RPMI7951 (cell line): ENCODE measurements around the gene NPIPB4. TPM values are rescaled to one million over a fixed set of nuclear protein-coding genes. Genes with fewer than 3 reads are reported as not detected.
"Not testable (repeated sequence)": the region's sequence is repeated elsewhere in the genome, so short reads cannot be mapped to it uniquely, and the experiment has no call there.

ENCODE experiments used
- DNase-seq: peaks from one replicate; pipeline ENCODE4 v3.0.0-alpha.2; 2012; ENCODE audit warnings: low read depth
- total RNA-seq: library from RNA; depleted of rRNA; stranded (reverse); fragments of >200 nt; shearing (Covaris generic); gene quantifications from 2 replicates; pipeline ENCODE4 v1.2.3, GENCODE V29; 2014; rRNA removed

NPIPB4 gene
- 3.8 TPM in 2 replicates for total RNA-seq

DNA sequence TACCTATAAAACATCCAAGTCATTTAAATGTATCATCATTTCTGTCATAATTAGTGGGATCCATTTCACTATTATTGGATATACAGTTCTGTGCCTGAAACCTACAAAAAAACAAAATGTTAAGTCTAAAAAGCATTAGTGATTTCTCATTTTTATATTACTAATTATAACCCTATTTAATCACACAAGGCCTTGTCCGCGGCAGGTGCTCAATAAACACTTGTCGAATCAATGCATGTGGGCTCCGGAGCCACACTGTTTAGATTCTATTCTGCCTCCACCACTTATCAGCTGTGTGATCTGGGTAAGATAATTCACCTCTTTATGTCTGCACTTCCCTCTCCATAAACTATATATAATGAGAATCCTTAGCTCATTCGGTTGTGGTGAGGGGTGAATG, at the start of gene NPIPB4:
NPIPB4 (minus strand) TSS at position 101 of the 400 bp plus-strand sequence. CDS start 378 bp downstream, outside the sequence.
- DNase-seq = not testable (repeated sequence)

DNA sequence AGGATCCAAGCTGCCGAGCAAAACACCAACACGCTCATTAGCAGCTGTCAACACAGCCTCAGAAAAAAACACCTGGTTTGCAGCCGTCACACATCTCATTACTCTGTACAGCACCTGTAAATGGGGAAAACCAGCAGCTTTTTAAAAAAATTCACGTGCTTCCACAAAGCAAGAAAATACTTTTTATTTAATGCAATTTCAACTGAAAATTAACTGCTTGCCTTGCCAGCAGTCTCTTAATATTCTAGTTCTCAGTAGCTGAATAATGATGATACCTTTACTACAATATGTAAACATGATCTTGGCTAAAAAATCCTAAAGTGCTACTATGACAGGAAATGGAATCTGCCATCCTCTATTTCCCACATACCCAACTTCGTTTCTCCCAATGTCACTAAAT, 41.4 kb upstream of the NPIPB4 start:
- DNase-seq = not testable (repeated sequence)

DNA sequence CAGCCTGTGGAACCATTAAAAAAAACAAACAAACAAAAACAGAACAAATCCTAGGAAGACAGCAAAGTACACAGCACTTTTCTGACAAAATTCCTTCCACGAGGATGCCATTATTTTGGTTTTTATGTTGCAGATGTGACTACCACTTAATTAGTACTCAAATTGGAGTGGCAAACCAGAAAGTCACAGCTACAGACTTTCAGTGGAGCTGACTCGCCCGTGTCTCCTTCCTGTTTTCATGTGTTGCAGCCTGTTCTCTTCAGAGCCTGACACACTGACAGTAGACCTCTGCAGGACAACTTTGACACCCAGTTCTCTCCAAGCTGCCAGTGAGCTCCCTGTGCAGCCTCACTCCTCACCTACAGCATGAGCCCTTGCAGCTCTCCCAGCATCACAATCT, 24.4 kb upstream of the NPIPB4 start:
- DNase-seq = peak; percentile 0

DNA sequence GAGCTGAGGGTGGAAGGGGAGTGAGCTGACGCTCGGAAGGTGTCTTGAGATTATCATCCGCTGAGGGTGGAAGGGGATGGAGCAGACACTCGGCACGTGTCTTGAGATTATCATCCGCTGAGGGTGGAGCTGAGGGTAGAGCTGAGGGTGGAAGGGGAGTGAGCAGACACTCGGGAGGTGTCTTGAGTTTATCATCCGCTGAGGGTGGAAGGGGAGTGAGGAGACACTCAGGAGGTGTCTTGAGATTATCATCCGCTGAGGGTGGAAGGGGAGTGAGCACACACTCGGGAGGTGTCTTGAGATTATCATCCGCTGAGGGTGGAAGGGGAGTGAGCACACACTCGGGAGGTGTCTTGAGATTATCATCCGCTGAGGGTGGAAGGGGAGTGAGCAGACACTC, 20.4 kb downstream of the NPIPB4 start:
- not testable (repeated sequence) for DNase-seq

DNA sequence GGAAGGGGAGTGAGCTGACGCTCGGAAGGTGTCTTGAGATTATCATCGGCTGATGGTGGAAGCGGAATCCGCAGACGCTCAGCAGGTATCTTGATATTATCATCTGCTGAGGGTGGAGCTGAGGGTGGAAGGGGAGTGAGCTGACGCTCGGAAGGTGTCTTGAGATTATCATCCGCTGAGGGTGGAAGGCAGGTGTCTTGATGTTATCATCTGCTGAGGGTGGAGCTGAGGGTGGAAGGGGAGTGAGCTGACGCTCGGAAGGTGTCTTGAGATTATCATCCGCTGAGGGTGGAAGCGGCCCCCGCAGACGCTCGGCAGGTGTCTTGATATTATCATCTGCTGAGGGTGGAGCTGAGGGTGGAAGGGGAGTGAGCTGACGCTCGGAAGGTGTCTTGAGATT, 21.2 kb downstream of the NPIPB4 start:
- not testable (repeated sequence) for DNase-seq

DNA sequence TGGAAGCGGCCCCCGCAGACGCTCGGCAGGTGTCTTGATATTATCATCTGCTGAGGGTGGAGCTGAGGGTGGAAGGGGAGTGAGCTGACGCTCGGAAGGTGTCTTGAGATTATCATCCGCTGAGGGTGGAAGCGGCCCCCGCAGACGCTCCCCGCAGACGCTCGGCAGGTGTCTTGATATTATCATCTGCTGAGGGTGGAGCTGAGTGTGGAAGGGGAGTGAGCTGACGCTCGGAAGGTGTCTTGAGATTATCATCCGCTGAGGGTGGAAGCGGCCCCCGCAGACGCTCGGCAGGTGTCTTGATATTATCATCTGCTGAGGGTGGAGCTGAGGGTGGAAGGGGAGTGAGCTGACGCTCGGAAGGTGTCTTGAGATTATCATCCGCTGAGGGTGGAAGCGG, 21.8 kb downstream of the NPIPB4 start:
- not testable (repeated sequence) for DNase-seq

DNA sequence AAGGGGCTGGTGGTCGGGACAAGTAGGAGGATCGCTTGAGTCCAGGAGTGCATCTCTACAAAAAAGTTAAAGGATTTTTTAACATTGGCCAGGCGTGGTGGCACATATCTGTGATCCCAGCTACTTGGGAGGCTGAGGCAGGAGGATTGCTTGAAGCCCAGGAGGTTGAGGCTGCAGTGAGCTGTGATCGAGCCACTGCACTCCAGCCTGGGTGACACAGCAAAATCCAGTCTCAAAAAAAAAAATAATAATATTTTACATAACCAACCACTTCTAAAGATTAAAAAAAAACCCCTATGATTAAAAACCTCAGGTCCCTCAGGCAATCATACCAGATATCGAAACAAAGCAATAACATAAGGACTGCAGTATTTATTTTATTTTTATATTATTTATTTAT, 23.3 kb downstream of the NPIPB4 start:
- DNase-seq = not testable (repeated sequence)

DNA sequence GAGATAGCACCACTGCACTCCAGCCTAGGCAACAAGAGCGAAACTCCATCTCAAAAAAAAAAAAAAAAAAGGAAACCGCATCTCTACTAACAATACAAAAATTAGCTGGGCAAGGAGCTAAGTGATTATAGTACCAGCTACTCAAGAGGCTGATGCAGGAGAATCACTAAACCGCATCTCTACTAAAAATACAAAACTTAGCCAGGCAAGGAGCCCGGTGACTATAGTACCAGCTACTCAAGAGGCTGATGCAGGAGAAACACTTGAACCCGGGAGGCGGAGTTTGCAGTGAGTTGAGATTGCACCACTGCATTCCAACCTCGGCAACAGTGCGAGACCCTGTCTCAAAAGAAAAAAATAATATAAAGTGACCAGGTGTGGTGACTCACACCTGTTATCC, 27.6 kb downstream of the NPIPB4 start:
- DNase-seq = not testable (repeated sequence)

DNA sequence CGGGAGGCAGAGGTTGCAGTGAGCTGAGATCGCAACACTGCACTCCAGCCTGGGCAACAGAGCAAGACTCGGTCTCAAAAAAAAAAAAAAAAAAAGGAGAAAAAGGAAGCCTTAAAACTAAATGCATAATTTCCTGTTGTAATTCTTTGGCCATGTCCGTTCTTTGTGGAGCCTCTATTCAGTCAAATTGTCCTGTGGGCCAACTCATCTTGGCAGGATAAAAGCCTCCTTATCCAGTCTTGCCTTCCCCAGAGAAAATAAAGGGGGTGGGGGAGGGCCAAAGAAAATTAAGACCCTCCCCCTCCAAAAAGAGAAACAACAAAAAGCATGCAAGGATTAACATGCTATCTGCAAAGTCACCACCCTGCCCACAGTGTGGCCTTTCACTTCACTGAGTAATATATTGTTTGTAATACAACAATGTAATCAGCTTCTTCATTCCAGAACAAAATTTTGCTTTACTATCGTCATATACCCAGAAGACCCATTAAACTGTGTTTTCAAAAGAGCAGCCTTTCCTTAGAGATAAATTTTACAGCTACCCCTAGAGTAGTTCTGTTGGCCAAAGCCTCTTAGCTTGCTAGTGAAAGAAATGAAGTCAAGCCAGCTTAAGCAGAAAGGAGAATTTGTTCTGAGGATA, 31.4 kb downstream of the NPIPB4 start:
- not testable (repeated sequence) for DNase-seq

DNA sequence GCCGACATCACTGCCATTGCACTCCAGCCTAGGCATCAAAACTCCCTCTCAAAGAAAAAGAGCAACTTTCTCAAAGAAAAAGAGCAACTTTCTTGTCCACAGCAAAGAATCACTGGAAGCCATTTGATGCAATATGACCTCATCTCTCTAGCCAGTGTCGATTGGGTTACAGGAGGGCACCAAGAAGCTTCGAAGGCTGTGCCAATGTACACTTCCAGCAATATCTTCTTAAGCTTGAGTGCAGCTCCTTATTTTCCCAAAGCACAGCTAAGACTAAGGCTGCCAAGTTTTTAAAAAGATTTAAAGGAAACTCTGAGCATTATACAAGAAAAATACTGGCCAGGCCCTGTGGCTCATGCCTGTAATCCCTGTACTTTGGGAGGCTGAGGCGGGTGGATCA, 32.0 kb downstream of the NPIPB4 start:
- DNase-seq = not testable (repeated sequence)

DNA sequence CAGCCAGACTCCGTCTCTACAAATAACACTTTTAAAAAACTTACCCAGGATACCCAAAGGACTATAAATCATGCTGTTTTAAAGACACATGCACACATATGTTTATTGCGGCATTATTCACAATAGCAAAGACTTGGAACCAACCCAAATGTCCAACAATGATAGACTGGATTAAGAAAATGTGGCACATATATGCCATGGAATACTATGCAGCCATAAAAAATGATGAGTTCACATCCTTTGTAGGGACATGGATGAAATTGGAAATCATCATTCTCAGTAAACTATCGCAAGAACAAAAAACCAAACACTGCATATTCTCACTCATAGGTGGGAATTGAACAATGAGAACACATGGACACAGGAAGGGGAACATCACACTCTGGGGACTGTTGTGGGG, 34.3 kb downstream of the NPIPB4 start:
- not testable (repeated sequence) for DNase-seq

DNA sequence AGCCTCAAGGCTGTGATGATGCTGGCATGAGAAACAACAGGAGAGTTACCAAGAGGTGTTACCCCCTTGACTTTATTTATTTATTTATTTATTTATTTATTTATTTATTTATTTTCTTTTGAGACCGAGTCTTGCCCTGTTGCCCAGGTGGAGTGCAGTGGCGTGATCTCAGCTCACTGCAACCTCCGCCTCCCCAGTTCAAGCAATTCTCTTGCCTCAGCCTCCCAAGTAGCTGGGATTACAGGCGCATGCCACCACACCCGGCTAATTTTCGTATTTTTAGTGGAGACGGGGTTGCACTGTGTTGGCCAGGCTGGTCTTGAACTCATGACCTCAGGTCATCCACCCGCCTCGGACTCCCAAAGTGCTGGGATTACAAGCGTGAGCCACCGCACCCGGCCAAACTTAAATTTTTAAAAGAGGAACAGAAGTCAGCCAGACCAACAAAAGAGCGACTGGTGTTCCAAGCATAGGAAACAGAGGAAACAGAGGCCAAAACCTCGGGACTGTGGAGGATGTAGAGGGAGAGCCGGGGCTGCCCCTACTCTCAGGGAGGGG, 36.6 kb downstream of the NPIPB4 start:
- DNase-seq = not testable (repeated sequence)

DNA sequence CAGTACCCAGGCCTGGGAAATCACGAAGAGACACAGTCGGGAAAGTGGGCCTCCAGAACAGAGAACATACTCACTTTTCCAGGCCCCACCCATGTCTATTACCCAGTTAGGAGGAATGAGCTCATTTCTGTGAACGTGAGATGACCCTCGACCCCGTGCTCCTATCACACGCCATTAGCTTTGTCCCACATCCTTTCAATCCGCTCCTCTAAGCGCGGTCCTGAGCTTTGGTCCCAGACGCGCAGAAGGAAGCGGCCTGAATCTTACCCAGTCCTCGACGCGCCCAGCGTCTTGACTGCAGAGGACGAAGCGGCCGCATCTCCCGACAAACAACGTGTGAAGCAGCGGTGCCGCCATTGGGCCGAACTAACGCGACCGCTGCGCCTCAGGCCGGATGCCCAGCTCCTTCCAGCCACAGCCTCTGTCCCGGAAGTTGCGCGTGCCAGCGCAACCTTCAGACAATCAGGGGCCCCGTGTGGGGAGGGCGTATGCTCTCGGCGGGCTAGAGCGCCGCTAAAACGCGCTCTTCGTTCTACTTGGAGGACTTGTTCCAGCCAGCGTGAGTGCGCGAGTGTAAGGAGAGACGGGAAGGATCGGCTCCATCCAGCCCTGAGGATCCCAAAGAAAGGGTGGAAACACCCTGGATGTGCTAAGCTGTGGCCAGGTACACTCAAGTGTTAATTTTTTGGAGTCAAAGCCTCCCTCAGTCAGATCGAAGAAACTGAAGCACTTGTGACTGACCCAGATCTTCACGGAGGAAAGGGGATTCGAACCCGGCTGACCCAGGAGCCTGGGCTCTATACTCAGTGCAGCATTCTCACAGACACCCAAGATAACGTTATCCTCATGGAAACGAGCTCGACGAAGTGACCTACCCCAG, 37.3 kb downstream of the NPIPB4 start:
- peak; percentile 80 for DNase-seq

DNA sequence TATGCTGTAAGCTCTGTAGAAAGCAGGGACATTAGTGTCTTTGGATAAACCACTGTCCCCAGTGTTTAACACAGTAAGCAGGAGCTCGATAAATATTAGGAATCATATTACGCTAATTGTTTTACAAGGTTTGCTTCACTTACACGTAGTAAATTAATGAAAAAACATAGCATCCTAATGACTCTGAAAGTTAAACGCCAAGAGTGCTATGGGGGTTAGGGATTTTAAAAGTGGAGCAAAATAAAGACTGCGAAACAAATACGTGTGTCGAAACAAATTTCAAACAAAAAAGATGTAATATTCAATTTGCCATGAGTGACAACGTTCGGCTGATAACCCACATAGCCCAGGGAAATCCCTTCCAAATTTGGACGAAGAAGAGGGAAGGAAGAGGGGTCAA, 37.9 kb downstream of the NPIPB4 start:
- not testable (repeated sequence) for DNase-seq

DNA sequence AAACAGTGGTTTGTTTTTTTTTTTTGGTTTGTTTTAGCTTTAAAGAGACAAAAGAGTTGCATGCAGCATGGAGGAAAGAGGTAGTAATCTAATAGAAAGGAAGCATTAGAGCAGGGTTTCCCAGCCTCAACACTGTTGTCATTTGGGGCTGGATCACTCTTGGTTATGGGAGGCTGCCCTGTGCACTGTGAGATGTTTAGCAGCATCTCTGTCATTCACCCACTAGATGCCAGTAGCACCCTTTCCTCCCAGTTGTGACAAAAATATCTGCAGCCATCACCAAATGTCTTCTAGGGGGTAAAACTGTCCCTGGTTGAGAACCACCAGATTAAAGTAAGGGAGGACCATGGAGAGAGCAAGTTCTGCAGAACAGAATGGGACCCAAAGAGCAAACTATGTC, 40.5 kb downstream of the NPIPB4 start:
- not testable (repeated sequence) for DNase-seq

DNA sequence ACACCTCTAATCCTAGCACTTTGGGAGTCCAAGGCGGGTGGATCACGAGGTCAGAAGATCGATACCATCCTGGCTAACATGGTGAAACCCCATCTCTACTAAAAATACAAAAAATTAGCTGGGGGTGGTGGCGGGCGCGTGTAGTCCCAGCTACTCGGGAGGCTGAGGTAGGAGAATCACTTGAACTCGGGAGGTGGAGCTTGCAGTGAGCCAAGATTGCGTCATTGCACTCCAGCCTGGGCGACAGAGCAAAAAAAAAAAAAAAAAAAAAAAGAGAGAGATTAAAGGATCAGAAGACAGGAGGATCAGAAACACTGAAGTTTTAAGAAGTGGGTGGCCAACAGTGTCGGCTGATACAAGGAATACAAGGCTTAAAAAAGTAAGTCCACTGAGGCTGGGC, 41.9 kb downstream of the NPIPB4 start:
- DNase-seq = not testable (repeated sequence)

DNA sequence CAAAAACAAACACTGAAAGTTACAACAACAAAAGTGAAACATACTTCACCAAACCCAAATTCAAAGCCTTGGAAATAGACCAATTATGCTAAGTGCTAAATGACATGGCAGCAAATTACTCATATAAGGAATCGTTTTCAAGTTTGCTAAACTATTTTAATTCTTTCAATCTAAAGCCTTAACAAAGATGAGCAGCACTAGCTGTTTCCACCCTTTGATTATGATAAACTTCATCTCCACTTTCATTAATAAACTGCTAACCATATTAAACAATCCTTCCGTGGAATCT, 55.2 kb downstream of the NPIPB4 start:
- DNase-seq = not testable (repeated sequence)

DNA sequence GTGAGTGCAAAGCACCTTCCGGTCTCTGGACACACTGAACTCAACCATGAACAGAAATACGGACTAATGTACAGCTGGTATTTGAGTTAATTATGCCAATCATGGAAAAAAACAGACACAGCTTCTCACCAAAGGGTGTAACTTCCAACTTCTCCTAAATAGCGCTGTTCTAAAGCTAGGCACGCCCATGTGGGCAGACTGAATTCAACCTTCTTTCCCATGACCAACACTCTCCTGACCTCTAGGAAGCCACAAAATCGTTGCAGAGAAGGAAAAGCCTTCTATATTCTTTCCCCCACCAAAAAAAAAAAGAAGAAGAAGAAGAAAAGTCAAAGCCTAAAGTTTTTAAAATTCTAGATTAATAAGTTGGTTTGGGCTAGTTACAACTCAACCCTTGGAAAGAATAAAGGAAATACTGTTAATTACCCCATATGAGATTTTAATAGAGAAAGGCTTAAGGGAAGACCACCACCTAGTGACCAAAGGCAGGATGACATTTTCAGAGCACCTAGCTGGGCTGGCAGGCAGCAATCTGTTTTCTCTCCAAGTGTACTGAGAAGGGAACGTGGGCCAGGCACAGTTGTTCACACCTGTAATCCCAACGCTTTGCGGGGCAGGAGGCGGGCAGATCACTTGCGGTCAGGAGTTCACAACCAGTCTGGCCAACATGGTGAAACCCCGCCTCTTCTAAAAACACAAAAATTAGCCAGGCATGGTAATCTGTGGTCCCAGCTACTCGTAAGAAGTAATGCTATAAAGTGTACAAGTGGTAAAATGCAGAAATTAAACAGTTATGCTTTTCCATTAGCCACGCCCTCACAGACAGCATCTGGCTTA, 55.8 kb downstream of the NPIPB4 start:
- peak; percentile 37 for DNase-seq

DNA sequence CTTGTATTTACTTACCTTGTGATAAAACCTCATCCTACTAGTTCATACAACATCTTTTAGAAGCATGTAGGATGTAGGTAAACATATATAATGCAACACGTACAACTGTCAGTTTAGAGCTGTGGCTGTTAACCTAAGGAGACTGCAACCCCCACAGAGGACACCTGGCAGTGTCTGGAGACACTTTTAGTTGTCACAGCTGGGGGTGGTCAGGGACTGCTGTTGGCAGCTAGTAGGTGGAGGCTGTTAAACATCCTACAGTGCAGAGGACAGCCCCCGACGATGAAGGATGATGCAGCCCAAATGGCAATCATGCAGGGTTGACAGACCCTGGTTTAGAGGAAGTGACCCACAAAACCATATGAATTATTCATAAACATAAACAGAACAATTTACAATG, 59.0 kb downstream of the NPIPB4 start:
- not testable (repeated sequence) for DNase-seq

DNA sequence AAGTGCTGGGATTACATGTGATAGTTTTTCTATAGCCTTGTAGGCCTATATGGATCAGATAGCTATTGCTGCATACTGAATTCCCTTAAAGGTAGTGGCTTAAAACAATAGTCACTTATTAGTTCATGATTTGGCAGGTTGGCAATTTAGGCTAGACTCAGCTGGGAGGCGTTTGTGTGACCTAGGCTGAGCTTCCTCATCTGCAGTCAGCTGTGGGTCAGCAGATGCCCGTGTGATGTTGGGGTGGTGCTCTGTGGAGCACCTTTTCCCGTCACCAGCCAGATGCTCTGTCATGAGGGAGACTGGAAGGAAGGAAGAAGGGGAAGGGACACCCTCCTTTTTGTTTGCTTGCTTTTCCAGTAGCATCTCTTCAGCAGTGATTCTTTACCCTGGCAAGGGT, 64.2 kb downstream of the NPIPB4 start:
- not testable (repeated sequence) for DNase-seq

DNA sequence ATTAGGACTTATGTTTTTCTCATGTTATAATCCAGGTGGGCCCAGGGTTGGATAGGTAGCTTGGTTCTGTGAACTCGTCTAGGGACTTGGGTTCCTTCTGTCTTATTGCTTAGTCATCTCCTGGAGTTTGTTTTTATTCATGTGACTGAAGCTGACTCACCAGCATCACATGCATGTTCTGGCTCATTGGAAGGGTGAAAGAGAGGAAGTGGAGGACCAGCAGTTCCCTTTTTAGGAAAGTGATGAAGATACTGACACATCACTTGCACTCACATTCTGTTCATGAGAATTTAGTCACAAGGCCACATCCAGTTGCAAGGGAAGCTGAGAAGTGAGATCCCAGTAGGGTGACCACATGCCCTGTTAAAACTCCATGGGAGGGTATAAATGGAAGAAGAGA, 67.0 kb downstream of the NPIPB4 start:
- not testable (repeated sequence) for DNase-seq
